GM18517 (cell line): ENCODE results near the gene WIPF1.
"Not testable (repeated sequence)": the region's sequence is repeated elsewhere in the genome, so short reads cannot be mapped to it uniquely, and the experiment has no call there.

Experiments
- ATAC-seq: cut with Tn5 transposase; IDR thresholded peaks from one replicate; pipeline ENCODE4 v1.9.1; 2021; ENCODE audit warnings: mild to moderate bottlenecking, moderate library complexity; ENCODE audit not compliant: unreplicated experiment

Gene WIPF1

DNA sequence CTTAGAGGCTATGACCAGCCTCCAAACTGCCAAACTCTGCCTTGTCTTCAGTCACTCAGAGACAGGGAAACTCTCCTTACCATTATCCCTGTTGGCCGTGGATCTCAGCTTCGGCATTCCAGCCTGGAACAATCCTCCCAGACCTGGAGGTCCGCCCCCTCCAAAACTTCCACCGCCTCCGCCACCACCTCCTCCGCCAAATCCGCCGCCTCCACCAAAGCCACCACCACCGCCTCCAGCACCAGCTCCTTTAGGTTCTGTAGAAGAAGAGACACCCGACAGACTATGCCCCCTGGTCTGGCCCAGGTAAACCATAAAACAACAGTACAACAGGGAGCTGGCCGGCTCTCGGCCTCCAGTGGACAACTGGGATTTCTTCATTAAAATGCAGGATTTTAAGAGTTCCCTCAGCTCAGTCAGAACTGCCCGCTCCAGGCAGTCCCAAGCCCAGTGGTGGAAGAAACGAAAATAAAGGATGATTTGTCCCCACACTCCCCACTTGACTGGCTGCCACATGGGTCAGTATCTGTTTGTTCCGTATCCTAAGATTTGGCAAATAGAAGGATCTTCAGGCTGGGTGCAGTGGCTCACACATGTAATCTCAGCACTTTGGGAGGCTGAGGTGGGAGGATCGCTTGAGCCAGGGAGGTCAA lies 22.4 kb downstream of the WIPF1 start:
- no peak for ATAC-seq

DNA sequence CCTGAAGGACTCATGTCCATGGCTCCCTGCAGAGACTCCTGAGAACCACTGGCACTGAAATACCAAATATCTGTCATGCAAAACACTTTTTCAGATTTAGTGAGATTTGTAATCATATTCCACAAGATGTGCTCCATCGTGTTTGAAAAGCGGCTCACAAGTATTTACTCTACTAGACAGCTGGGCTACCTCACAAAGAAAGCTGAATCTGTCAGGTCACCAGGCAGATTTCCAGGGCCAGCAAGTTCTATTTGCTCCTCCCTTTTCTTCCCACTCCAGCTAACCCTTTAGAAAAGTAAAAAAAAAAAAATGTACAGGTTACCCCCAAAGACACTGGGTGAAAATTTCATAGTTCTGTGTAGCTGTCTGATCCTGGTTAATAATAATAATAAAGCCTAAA lies 22.9 kb downstream of the WIPF1 start:
- ATAC-seq = no peak

DNA sequence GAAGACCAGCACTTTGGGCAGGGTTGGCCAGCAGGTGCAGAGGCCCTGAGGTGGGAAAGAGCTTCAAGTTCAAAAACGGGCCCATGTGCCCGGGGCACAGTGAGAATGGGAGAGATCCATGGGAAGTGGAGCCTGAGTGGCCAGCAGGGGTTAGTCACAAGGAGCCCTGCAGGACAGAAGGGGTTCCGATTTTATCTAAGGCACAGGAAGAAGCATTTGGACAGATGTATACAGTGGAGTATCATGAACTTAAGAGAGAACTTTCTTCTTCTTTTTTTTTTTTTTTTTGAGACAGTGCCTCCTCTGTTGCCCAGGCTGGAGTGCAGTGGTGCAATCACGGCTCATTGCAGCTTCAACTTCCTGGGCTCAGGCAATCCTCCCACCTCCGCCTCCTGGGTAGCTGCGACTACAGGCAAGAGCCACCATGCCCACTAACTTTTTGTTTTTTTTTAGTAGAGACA lies 24.0 kb downstream of the WIPF1 start:
- ATAC-seq = no peak

DNA sequence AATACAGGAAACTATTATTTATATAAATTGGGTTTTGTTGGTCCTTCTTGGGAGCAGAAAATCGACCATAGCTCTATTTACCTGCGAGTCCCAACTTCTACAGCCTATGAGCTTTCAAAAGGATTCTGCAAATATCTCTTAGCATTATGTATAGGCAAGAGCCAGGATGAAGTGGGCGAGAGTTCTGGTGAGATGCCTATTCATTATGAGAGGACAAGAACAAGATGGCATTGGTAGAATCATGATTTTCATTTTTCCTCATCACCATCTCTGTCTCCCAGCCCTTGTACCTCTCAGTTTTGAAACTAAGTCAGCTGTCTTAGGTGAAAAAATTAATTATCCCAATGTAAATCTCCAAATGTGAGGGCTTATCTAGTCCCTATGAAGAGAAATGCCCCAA lies 25.0 kb downstream of the WIPF1 start:
- ATAC-seq = no peak

DNA sequence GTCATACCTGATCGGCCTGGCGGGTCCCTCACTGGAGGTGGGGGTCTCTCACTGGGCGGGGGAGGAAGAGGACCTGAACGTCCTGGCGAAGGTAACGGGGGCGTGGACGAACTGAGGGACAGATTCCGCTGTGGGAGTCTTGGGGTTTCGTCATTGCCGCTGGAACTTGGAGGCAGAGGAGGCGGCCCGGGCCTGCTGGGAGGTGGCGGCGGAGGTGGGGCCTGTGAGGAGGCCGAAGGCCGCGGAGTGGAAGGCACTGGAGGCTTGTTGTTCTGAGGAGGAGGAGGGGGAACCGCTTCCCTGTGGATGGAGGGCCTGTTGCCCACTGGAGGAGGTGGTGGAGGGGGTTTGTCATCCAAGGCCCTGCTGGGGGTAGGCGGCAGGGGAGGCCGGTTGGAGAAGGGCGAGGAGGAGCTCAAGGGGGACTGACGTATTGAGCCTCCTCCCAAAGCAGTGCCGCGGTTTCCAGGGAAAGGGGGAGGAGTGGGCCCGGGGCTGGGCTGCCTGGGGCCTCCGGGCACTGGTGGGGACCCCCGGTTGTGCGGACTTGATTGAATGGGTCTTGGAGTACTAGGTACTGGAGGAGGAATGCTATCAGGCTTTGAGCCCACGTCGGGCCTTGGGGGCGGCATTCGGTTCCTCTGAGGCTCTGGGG lies 25.8 kb downstream of the WIPF1 start:
- ATAC-seq = no peak

DNA sequence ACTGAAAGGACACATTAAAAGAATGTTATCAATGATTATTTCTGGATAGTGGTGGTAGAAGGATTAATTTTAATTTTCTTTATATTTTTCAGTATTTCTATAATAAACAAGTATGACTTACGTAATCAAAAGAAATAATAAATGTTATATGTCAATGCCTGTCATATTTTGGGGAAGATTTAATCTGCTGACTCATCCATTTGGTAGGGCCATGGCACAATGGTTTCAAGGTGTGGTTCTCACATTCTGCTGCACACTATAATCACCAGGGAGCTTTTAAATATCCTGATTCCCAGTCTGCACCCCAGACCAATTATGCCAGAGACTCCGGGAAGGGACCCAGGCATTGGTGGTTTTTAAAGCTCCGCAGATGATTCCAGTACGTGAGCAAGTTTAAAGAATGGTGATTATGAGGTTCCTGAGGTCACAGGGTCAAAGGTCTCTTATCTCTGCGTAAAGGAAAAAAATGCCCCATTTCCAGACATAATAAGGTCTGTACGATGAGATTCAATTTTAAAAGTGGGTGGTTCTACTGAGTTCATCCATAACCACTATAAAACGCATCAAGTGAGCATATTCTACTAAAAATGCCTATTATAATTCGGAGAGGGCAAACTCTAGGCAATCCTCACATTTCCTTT lies 27.2 kb downstream of the WIPF1 start:
- no peak for ATAC-seq

DNA sequence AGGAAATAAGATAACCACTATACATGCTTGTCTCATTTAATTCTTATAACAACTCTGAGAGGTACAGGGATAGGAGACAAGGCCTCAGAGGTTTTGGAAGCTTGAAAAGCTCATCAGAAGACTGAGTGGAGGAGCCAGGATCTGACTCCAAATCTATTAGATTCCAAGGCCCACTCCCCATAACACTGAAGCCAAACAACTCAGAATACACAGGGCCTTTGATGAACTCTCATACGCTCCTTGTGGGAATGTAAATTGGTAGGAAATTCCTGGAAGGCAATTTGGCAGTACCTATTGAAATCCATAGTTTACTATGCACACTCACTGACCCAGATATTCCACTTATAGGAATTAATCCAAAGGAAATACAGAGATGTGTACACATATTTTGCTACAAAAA lies 27.9 kb downstream of the WIPF1 start:
- ATAC-seq = no peak

DNA sequence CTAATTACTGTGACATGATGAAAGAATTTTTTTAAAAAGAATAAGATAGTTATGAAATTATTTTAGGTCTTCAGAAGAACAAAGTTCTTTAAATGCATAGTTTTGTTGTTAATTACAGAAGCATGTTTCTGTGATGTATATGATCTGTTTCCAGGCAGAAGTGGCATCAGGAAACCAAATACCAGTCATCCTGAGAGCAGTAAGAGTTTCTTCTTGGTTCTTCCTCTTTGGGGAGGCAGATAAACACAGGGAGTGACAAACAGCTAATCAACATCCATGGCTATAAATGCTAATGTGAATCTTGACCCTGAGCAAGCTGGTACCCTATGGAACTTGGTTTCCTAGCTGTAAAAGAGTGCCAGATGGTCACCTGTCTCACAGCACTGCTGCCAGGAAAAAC lies 29.2 kb downstream of the WIPF1 start:
- no peak for ATAC-seq

DNA sequence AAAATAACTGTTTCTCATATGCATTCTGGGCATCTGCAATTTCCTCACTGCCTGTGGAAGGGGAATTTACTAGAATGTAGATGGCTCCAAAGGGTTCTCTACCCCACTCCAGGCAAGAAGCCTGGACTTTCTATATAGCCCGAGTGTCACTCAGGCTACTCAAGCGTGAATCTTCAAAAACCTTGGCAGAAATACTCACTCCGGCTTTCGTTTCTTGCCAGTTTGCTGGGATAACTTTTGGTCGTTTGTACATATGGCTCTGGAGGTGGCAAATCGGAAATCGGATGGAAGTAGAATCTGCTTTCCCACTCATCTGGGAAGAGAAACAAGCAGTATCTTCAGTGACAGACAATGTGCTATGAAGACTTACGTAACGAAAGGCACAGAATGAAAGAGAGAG lies 30.7 kb downstream of the WIPF1 start:
- no peak for ATAC-seq

DNA sequence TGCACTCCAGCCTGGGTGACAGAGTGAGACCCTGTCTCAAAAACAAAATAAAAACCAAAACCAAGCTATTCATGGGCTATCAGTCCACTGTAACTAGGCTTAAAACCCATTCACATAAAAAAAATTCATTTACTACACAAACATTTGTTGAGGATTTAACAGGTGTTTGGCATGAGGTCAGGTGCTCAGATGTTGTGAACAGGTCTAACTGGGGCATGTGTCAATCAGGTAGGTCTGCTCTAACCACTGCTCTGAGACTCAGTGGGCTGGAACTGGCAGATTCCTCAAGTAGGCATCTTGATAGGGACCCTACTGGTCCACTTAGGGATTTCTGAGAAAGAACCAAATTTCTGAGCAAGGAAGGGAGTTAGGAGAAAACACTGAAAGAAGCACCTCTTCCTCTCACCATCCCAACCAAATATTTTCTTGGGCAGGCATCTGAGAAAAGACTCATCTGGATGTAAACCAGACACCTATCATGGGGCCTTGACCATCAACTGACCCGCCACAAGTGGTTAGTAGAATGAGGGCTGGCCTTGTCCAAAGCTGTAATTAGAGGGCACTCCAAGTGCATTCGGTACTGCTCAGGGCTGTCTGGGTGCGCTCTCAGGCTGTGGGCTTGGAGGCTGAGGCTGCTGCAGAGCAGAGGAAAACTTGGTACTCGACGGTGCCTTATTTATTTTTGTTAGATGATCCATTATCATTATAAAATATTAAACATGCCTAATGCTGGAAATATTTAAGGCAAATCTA lies 33.9 kb downstream of the WIPF1 start:
- ATAC-seq = no peak

DNA sequence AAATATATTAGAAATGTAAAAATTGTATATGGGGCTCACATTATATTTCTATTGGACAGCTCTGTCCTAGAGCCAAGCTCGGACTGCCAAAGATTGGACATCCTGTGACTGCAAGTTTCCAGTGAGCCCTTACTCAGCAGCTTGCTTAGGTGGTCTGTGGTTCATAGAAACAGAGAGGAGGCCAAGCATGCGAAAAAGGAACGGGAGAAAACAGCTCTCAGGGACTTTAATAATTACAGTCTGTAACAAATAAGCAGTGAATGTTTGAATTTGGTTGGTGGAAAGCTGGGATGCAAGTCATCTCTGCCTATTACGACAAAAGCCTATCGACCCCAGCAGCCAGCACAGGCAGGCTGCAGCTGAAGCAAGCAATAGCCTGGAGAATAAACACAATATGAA lies 35.6 kb downstream of the WIPF1 start:
- no peak for ATAC-seq

DNA sequence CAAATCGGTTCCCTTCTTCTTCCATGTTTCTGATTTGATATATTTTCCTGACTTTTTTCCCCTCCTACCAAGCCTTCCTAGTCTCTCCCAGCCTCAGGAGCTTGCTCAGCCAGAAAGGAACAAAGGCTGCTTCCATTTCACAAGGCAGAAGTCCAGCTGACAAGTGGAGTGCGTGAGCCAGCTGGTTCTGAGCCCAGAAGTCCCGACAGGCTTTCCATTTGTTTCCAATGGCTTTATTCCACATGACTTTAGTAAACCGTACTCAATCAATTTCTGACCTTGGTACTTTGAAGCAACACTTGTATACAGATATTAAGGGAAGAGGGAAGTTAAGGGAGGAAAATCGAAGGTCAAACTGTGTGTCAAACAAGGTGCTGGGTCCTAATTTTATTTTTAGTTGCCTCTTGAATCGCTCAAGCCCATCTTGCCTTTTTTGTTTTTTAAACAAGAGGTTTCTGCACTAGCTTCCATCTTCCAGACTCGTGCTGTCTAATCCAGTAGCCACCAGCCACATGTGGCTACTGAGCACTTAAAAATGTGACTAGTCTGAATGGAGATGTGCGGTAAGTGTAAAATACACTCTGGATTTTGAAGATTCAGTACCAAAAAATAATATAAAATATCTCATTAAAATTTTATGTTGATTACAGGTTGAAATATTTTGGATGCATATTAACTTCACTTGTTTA lies 36.2 kb downstream of the WIPF1 start:
- ATAC-seq = no peak

DNA sequence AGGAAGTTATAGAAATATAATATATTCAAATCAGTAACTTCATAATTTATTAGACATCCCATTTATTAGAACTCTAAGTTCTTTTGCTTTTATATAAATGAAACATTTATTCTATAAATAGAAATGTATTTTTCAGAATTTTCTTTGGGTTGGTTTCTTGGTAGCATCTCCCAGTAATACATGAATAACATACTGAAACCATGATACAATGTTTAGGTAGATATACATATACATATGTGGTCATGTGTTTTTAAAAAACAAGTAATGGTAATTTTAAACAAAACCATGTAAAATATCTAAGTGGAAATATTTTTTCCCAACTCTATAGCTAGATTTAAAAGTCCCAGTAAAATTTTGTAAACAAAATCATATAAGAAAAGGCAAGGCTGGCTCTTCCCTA lies 36.9 kb downstream of the WIPF1 start:
- no peak for ATAC-seq

DNA sequence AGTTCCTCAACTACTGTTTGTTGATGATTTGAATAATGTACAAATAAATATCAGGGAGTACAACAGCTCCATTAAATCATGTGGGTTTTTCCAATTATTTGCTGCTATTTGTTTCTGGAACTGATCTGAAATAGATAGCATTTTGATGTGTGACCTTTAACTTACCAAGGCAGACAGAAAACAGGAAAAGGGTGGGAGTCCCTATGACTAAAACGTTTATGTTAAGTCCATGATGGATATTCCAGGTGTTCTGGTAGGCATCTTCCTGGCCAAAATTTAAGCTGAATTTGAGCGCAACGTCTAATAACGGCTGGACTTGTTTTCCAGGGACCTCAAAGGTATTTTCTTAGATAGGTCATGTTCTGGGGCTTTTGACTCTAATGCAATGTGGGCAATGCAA lies 41.6 kb downstream of the WIPF1 start:
- no peak for ATAC-seq

DNA sequence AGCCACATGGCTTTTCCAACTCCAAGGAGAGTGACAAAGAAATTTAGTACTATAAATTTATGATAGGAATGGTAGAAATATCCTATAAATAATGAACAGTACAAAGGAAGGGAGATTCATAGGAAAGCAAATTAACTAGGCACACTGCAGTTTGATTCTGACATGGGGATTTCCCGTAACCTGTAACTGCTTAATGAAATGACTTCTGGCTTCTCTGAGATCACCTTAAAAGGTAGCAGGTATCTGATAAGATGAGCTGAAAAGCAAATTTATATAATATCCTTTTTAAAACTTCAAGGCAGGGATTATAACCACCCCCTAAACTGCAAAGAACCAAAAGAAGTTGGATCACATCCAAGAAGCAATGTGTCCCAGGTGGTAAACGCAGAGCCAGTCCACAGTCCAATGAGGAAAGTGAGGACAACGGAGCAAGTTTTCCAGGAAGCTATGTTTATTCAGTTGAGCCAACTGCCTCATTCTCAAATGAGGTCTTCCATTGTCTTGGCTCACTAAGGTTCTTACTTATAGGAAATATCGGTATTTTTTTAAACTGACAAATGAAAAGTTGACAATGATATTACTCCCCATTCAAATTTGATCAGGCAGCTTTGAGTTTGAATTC lies 43.0 kb downstream of the WIPF1 start:
- ATAC-seq = no peak

DNA sequence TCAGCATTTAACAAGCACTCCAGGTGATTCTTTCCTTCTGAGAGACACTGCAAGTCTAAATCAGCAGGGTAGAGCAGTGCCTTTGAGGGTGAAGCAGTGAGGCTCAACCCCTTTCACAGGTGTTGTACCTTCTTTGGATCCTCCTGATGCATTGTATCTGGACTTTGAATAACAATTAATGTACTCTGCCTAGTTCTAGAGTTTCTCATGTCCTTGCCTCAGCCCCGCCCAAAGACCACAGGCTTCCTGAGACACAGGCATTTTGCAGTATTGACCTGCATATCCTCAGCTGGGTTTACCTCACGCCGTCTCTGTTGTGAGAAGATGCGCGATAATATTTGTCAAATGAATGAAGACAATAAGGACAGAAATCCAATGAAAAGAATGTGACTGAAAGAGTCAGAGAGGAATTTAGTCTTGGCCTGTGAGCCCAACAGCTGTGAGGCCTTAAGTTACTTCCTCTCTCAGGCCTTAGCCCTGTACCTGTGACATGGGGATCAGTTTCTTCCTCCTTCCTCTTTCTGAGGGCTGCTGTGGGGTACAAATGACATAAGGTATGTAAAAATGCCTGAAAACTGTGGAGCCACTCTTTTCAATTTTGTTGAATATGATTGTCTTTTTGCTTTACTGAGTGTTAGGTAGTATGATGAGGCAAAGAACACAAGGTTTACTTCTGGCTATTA lies 43.7 kb downstream of the WIPF1 start:
- no peak for ATAC-seq

DNA sequence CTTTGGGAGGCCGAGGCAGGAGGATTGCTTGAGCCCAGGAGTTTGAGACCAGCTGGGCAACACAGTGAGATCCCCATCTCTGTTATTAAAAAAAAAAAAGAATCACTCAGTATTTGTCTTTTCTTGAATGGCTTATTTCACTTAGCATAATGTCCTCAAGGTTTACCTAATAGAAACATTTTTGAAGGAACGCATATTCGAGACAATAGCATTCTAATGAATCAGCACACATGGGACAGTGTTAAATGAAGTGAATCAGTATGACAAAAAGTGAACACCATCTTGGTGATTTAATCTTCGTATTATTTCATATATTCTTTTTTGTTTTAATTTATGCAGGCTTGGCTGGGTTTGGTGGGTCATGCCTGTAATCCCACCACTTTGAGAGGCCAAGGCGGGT lies 44.7 kb downstream of the WIPF1 start:
- ATAC-seq = no peak

DNA sequence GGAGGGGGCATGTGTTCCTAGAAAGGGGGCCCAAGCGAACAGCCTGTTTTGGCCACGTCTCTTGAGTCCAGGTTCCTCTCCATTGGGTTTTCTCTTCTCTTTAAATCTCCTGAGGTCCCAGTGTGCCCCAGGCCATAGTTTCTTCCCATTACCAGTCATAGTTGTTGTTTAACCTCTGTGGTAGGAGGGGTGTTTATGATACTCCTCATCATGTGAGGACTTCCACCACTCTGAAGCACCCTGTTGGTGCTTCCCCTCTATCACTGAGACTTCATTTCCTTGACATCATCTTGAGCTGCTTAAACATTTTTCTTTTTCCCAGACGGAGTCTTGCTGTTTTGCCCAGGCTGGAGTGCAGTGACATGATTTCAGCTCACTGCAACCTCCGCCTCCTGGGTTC lies 45.9 kb downstream of the WIPF1 start:
- no peak for ATAC-seq

DNA sequence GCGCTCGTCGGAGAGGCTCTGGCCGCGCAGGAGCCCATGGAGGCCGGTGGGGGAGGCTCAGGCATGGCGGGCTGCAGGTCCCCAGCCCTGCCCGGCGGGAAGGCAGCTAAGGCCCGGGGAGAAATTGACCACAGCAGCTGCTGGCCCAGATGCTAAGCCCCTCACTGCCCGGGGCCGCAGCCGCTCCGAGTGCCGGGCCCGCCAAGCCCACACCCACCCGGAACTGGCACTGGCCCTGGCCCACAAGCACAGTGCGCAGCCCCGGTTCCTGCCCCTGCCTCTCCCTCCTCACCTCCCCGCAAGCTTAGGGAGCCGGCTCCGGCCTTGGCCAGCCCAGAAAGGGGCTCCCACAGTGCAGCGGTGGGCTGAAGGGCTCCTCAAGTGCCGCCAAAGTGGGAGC lies 49.0 kb downstream of the WIPF1 start:
- ATAC-seq = not testable (repeated sequence)

DNA sequence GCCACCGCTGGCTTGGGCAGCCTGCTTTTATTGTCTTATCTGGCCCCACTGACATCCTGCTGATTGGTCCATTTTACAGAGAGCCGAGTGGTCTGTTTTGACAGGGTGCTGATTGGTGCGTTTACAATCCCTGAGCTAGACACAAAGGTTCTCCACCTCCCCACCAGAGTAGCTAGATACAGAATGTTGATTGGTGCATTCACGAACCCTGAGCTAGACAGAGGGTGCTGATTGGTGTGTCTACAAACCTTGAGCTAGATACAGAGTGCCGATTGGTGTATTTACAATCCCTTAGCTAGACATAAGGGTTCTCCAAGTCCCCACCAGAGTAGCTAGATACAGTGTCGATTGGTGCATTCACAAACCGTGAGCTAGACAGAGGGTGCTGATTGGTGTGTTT lies 49.6 kb downstream of the WIPF1 start:
- ATAC-seq = not testable (repeated sequence)
